ENCODE results near the gene SLC13A3. TPM values are rescaled to one million over a fixed set of nuclear protein-coding genes. Genes with fewer than 3 reads are reported as not detected.

SLC13A3 gene
- total and polyA plus RNA-seq, 2 of the 4 experiments (the other 2 are of a cell fraction), result 2.5 to 4.2 TPM

DNA sequence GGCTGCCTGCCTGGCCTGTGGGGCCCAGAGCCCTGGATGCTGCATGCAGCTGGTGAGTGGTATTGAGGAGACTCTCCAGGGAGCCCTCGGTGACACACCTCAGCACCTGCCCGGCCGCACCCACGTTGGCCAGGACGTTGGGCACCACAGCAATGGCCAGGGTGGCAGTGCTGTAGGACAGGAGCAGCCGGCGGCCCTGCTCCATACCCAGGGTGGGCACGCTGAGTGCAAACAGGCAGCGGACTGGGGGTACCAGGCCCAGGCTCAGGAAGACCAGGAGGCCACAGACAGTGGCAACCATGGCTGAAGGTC, 105.5 kb downstream of the SLC13A3 start:
- no peak overlapping the region for H2BK15ac ChIP-seq (ENCODE audit: low read depth, low read length)
- CTCF ChIA-PET, result no interaction called here

More for the DNA sequence above, 105.5 kb downstream of the SLC13A3 start:
- intact Hi-C loops (cut with micrococcal nuclease) (no loop called here), in situ Hi-C loops (cut with MboI; ENCODE audit: low sequenced_read_pairs) (no loop called here), dilution Hi-C loops (cut with HindIII; ENCODE audit: low sequenced_read_pairs, unreplicated experiment) (no loop called here)
- H4K20me1 ChIP-seq (ENCODE audit: insufficient read depth, low read length), result no peaks in the 10 kb centered on the region
- H3K9ac ChIP-seq (ENCODE audit: low read depth, low read length), result no peak overlapping the region
- no peaks in the 10 kb centered on the region for H3K9me3 ChIP-seq (ENCODE audit: control insufficient read depth, insufficient read depth, low read length)
- no peak overlapping the region for H4K91ac ChIP-seq (ENCODE audit: insufficient read depth, low read depth, low read length)
- H3K4me2 ChIP-seq (ENCODE audit: low read depth, low read length), result no peak overlapping the region
- H3K4me3 ChIP-seq (ENCODE audit: insufficient read depth, low read depth, low read length), result no peak overlapping the region
- no peak overlapping the region for H2BK120ac ChIP-seq (ENCODE audit: low read depth, low read length)
- H3K56ac ChIP-seq (ENCODE audit: extremely low read depth, insufficient read depth, low read length), result no peak overlapping the region
- no peaks in the 10 kb centered on the region for H3K79me1 ChIP-seq (ENCODE audit: low read depth in 1 of 2, low read length in 2 of 2)
- no peak overlapping the region for H3K27ac ChIP-seq (ENCODE audit: insufficient read depth, low read length)
- H3K4me1 ChIP-seq (ENCODE audit: control insufficient read depth, insufficient read depth, low read length), result no peaks in the 10 kb centered on the region
- no peak overlapping the region for H2BK5ac ChIP-seq (ENCODE audit: low read depth, low read length, poor library complexity, severe bottlenecking)
- H4K5ac ChIP-seq (ENCODE audit: low read depth, low read length), result no peak overlapping the region
- H2BK20ac ChIP-seq (ENCODE audit: low read depth, low read length), result no peak overlapping the region
- 89% methylated on average over 8 of the region's 9 CpGs; no CpG with 5 or more reads in 1 of the 2 experiments for WGBS, 2 experiments (ENCODE audit: extremely low coverage in 2 of 2, insufficient read length in 1 of 2)
- no peak overlapping the region for H3K14ac ChIP-seq (replicated peaks; ENCODE audit: low read depth, low read length)
- H3K9me1 ChIP-seq (ENCODE audit: insufficient read depth, low read length), result no peaks in the 10 kb centered on the region
- H2AFZ ChIP-seq (replicated peaks; ENCODE audit: low read length, poor library complexity), result no peak overlapping the region
- H3K27me3 ChIP-seq (ENCODE audit: control insufficient read depth, insufficient read depth, low read length), result peaks cover 17% of the 10 kb centered on the region
- no peak overlapping the region for H3K4ac ChIP-seq (ENCODE audit: low read depth, low read length)
- no peaks in the 10 kb centered on the region for H3K36me3 ChIP-seq (ENCODE audit: control insufficient read depth, insufficient read depth, low read length)
- TF ChIP-seq RCOR1 (IDR thresholded peaks at IDR 0.05; ENCODE audit: insufficient replicate concordance, low read length) (no peak), NFE2L2 (IDR thresholded peaks at IDR 0.05; ENCODE audit: low read depth, low read length) (no peak), MXI1 (IDR thresholded peaks at IDR 0.05; ENCODE audit: borderline replicate concordance, low read depth, low read length) (no peak), RAD21 (IDR thresholded peaks at IDR 0.05; ENCODE audit: low read length) (no peak), MAFK (IDR thresholded peaks at IDR 0.05; ENCODE audit: low read depth, low read length) (no peak), CHD1 (IDR thresholded peaks at IDR 0.05; ENCODE audit: low read depth, low read length) (no peak), BHLHE40 (IDR thresholded peaks at IDR 0.05; ENCODE audit: low read depth, low read length) (no peak), RFX5 (IDR thresholded peaks at IDR 0.05; ENCODE audit: low read depth, low read length) (no peak), CEBPB (IDR thresholded peaks at IDR 0.05; ENCODE audit: low read depth, low read length) (no peak), MAZ (IDR thresholded peaks at IDR 0.05; ENCODE audit: borderline replicate concordance, low read depth, low read length) (no peak), FOS (IDR thresholded peaks at IDR 0.05; ENCODE audit: low read depth, low read length) (no peak), SMC3 (IDR thresholded peaks at IDR 0.05; ENCODE audit: low read depth, low read length) (no peak), POLR2A (IDR thresholded peaks at IDR 0.05; ENCODE audit: low read depth, low read length) (no peak)
- TF ChIP-seq, protein P1, sequence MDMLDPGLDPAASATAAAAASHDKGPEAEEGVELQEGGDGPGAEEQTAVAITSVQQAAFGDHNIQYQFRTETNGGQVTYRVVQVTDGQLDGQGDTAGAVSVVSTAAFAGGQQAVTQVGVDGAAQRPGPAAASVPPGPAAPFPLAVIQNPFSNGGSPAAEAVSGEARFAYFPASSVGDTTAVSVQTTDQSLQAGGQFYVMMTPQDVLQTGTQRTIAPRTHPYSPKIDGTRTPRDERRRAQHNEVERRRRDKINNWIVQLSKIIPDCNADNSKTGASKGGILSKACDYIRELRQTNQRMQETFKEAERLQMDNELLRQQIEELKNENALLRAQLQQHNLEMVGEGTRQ (IDR thresholded peaks at IDR 0.05; ENCODE audit: low read depth, low read length), result no peak
- TF ChIP-seq, protein P2, sequence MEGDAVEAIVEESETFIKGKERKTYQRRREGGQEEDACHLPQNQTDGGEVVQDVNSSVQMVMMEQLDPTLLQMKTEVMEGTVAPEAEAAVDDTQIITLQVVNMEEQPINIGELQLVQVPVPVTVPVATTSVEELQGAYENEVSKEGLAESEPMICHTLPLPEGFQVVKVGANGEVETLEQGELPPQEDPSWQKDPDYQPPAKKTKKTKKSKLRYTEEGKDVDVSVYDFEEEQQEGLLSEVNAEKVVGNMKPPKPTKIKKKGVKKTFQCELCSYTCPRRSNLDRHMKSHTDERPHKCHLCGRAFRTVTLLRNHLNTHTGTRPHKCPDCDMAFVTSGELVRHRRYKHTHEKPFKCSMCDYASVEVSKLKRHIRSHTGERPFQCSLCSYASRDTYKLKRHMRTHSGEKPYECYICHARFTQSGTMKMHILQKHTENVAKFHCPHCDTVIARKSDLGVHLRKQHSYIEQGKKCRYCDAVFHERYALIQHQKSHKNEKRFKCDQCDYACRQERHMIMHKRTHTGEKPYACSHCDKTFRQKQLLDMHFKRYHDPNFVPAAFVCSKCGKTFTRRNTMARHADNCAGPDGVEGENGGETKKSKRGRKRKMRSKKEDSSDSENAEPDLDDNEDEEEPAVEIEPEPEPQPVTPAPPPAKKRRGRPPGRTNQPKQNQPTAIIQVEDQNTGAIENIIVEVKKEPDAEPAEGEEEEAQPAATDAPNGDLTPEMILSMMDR (conservative IDR thresholded peaks at IDR 0.05; ENCODE audit: low read depth, low read length), result no peak
- TF ChIP-seq, protein P3, sequence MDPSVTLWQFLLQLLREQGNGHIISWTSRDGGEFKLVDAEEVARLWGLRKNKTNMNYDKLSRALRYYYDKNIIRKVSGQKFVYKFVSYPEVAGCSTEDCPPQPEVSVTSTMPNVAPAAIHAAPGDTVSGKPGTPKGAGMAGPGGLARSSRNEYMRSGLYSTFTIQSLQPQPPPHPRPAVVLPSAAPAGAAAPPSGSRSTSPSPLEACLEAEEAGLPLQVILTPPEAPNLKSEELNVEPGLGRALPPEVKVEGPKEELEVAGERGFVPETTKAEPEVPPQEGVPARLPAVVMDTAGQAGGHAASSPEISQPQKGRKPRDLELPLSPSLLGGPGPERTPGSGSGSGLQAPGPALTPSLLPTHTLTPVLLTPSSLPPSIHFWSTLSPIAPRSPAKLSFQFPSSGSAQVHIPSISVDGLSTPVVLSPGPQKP (IDR thresholded peaks at IDR 0.05; ENCODE audit: borderline replicate concordance, low read depth, low read length), result no peak
- DNase-seq (no peak), ATAC-seq (ENCODE audit: low read depth) (no peak)
- H2AK5ac ChIP-seq (ENCODE audit: low read depth, low read length), result no peak overlapping the region
- H4K8ac ChIP-seq (ENCODE audit: low read depth in 2 of 2, low read length in 2 of 2), result no peak overlapping the region
- BruUV-seq (replicated peaks), result no TSS peak
- no peak overlapping the region for H3K18ac ChIP-seq (ENCODE audit: low read depth, low read length)
- no peak overlapping the region for H3K23ac ChIP-seq (ENCODE audit: low read depth, low read length)
- POLR2A ChIA-PET (ENCODE audit: unreplicated experiment), result no interaction called here
- no peak overlapping the region for H2AK9ac ChIP-seq (replicated peaks; ENCODE audit: low read depth, low read length, poor library complexity)
